HepG2 (cell line): ENCODE measurements around the gene MRPL2. TPM values are rescaled to one million over a fixed set of nuclear protein-coding genes. Genes with fewer than 3 reads are reported as not detected.

Source experiments
- IRF2 ChIP-seq: IDR thresholded peaks from 2 replicates; pipeline ENCODE4 v1.6.1; 2018; ENCODE audit warnings: missing genetic modification reagents, missing compliant biosample characterization
- KIAA2018 ChIP-seq: sonication (generic); formaldehyde crosslinking; IDR thresholded peaks from 2 replicates; pipeline ENCODE4 v1.5.0; 2020; ENCODE audit warnings: mild to moderate bottlenecking, missing genetic modification reagents, borderline replicate concordance
- KLF16 ChIP-seq, 2 experiments: sonication (generic) in 1 of 2; formaldehyde crosslinking in 1 of 2; IDR thresholded peaks; 2 replicates each; pipeline versions ENCODE4 v1.6.1 to v1.8.0; 2016 to 2023; ENCODE audit warnings: missing genetic modification reagents in 2 of 2, missing compliant biosample characterization in 1 of 2
- MXD4 ChIP-seq: IDR thresholded peaks from 2 replicates; pipeline ENCODE4 v1.6.1; 2016; ENCODE audit warnings: mild to moderate bottlenecking, missing biosample characterization, missing genetic modification reagents
- NKX3-1 ChIP-seq: sonication (generic); formaldehyde crosslinking; IDR thresholded peaks from 2 replicates; pipeline ENCODE4 v1.5.0; 2020; ENCODE audit warnings: missing genetic modification reagents
- ZBTB49 ChIP-seq: sonication (generic); formaldehyde crosslinking; IDR thresholded peaks from 2 replicates; pipeline ENCODE4 v1.4.0; 2020; ENCODE audit warnings: missing genetic modification reagents, borderline replicate concordance
- ZNF530 ChIP-seq: sonication (generic); formaldehyde crosslinking; IDR thresholded peaks from 2 replicates; pipeline ENCODE4 v1.5.0; 2020; ENCODE audit warnings: low read depth, mild to moderate bottlenecking, missing genetic modification reagents
- polyA plus RNA-seq, 8 experiments: library from polyadenylated mRNA; depleted of rRNA in 3 of 8; stranded (reverse) in 7 of 8; unstranded in 1 of 8; fragments of >200 nt; fragmentation: Illumina TruSeq in 4 of 8; extraction: Trizol in 4 of 8; gene quantifications; 2 replicates each; pipeline versions ENCODE4 v1.2.1 to v1.2.3, GENCODE V29; 2011 to 2016; ENCODE audit warnings: low read depth in 4 of 8, missing spikeins in 1 of 8, mixed read lengths in 1 of 8; ENCODE audit not compliant: insufficient read depth in 1 of 8
- total RNA-seq, 5 experiments: library from RNA; depleted of rRNA; stranded (reverse); fragments of >200 nt; fragmentation: Illumina TruSeq; extraction: Trizol; gene quantifications; 2 replicates each; pipeline ENCODE4 v1.2.3, GENCODE V29; 2016; ENCODE audit warnings: low read depth in 1 of 5
- TF ChIP-seq, protein P1 (sequence below): sonication (generic); formaldehyde crosslinking; IDR thresholded peaks from 2 replicates; pipeline ENCODE4 v1.4.0; 2020; ENCODE audit warnings: missing genetic modification reagents, borderline replicate concordance
- TF ChIP-seq, protein P2 (sequence below): sonication (generic); formaldehyde crosslinking; IDR thresholded peaks from 2 replicates; pipeline ENCODE4 v1.5.1; 2020; ENCODE audit warnings: mild to moderate bottlenecking, missing genetic modification reagents, moderate library complexity

The MRPL2 gene
- total and polyA plus RNA-seq, 2 of the 13 experiments (the other 11 are each of a cell fraction or from before 2014, with no cell fraction given) = 56.8 to 65.6 TPM

- TF ChIP-seq, protein P1, sequence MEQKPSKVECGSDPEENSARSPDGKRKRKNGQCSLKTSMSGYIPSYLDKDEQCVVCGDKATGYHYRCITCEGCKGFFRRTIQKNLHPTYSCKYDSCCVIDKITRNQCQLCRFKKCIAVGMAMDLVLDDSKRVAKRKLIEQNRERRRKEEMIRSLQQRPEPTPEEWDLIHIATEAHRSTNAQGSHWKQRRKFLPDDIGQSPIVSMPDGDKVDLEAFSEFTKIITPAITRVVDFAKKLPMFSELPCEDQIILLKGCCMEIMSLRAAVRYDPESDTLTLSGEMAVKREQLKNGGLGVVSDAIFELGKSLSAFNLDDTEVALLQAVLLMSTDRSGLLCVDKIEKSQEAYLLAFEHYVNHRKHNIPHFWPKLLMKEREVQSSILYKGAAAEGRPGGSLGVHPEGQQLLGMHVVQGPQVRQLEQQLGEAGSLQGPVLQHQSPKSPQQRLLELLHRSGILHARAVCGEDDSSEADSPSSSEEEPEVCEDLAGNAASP (CRISPR knock-in tag) = peak; percentile 48; the same call in 1 of the 2 replicates
- TF ChIP-seq, protein P2, sequence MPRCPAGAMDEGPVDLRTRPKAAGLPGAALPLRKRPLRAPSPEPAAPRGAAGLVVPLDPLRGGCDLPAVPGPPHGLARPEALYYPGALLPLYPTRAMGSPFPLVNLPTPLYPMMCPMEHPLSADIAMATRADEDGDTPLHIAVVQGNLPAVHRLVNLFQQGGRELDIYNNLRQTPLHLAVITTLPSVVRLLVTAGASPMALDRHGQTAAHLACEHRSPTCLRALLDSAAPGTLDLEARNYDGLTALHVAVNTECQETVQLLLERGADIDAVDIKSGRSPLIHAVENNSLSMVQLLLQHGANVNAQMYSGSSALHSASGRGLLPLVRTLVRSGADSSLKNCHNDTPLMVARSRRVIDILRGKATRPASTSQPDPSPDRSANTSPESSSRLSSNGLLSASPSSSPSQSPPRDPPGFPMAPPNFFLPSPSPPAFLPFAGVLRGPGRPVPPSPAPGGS (CRISPR knock-in tag) = no peak
- TF ChIP-seq NKX3-1 (CRISPR knock-in tag) = peak; percentile 59; the same call in 1 of the 2 replicates
- no peak for TF ChIP-seq KIAA2018 (CRISPR knock-in tag)
- TF ChIP-seq MXD4 = peak; percentile 69; the same call in 1 of the 2 replicates
- peak; percentile 41 for TF ChIP-seq IRF2 (CRISPR knock-in tag)
- no peak for TF ChIP-seq ZBTB49 (CRISPR knock-in tag)
- no peak for TF ChIP-seq ZNF530 (CRISPR knock-in tag)
- peak in 1 of 2 experiments; percentile 45; a peak in 1 of 4 replicates for TF ChIP-seq KLF16 (CRISPR knock-in tag; IDR thresholded peaks at IDR 0.05)
Observed at GRCh38 chr6:43059168-43060033, at the start of gene MRPL2, which contains the start of gene KLC4 (continued).
